Right cardiac atrium (tissue), 5 donors: ENCODE results near the gene SCN5A. TPM values are rescaled to one million over a fixed set of nuclear protein-coding genes. Genes with fewer than 3 reads are reported as not detected.

Experiments used
- ATAC-seq, 2 donors: fragments of 200-7000 bp; cut with Tn5 transposase; one replicate each; pipeline versions ENCODE4 v1.8.0 to v1.9.1; 2020; ENCODE audit warnings: moderate library complexity in 2 of 2, mild to moderate bottlenecking in 1 of 2
- DNase-seq, 3 donors: peaks; one replicate each; pipeline ENCODE4 v3.0.0-alpha.2; 2020
- H3K27ac ChIP-seq: one replicate; pipeline ENCODE4 v1.5.1; 2013; ENCODE audit warnings: mild to moderate bottlenecking, low read length, control low read depth, moderate library complexity
- H3K27me3 ChIP-seq: one replicate; pipeline ENCODE4 v1.6.1; 2013; ENCODE audit not compliant: control insufficient read depth, insufficient read depth
- H3K4me1 ChIP-seq: one replicate; pipeline ENCODE4 v1.6.1; 2013; ENCODE audit warnings: low read length; ENCODE audit not compliant: control insufficient read depth, insufficient read depth
- H3K4me3 ChIP-seq: one replicate; pipeline ENCODE4 v1.5.1; 2013; ENCODE audit warnings: low read length, control low read depth
- H3K9me3 ChIP-seq: one replicate; pipeline ENCODE4 v1.6.1; 2013; ENCODE audit warnings: low read length; ENCODE audit not compliant: control insufficient read depth
- WGBS: extraction: QIAGEN DNeasy Blood & Tissue Kit; methylation state at CpG from one replicate; pipeline ENCODE4 v1.1.7; 2013; 5-methylcytosine and 5-hydroxymethylcytosine counted together
- intact Hi-C, 4 donors: fragments of 100-400 bp; cut with DNase I; formaldehyde crosslinking; loops; one replicate each; pipeline versions ENCODE4 v1.11.0 to v1.14.0; 2022 to 2023
- polyA plus RNA-seq: library from polyadenylated mRNA; stranded (reverse); fragments of 200-250 nt; gene quantifications from one replicate; pipeline ENCODE4 v1.2.3, GENCODE V29; 2013
- total RNA-seq, 4 donors: library from RNA; stranded (reverse); fragmentation: NEBNext Ultra II Directional; extraction: Animal tissue kit (Norgen Biotek cat#: 25700); gene quantifications; one replicate each; pipeline ENCODE4 v1.2.1, GENCODE V29; 2021
- donor health status: healthy with polysubstance abuse.
- donor health status: DM: no; HTN: yes; CAD: no.
- donor health status: DM: no; HTN: no; CAD: no.
- donor health status: DM: no; HTN: yes; CAD: no; lungs with severe emphysema.
- donor health status: DM: yes; HTN: yes; CAD: no.

SCN5A gene
- total and polyA plus RNA-seq, 5 donors, result 69.0 to 202 (median 134) TPM

DNA sequence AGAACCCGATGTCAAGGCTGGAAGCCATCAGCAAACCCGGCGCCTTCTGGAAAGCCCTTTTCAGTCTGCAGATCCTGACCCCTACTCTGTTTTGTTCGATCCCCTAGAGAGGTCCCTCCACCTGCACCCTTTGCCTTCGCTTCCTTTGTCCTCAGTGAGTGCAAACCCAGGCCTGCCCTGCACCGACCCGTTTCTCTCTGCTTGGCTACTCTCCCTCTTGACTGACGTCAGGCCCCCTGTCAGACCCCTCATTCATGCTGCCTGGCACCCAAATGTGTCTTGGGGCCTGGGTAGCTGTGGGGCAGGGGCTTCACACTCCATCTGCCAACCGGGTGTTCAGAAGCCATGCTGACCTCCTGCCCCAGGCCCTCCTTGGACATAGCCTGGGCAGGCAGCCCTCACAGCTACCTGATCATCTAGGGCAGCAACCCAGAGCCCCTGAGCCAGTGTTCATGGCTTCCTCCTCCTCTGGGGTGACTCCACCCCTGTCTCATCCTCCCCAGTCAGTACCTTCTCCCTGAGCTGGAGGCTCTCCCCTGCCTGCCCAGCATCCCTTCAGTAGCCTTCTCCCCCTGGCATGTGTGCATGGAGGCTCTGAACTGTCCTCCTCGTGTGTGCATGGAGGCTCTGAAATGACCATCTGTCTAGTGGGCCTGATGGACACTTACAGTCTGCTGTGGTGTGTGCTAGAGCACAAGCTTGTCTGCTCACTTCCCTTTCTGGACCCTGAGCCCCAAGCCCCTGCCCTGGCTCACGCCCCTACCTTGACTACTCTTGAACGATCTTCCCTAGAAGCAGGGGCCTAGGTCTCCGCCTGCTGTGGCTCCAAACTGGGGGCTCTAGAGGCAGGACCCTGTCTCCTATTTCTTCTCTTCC is 83.9 kb downstream of the SCN5A start:
- no peak overlapping the region for H3K4me3 ChIP-seq
- DNase-seq, result no peak
- no peaks in the 10 kb centered on the region for H3K27me3 ChIP-seq
- H3K27ac ChIP-seq, result no peak overlapping the region
- 88% methylated on average over 13 of the region's 13 CpGs for WGBS
- intact Hi-C loops, result no loop called here
- no peak for ATAC-seq
- H3K4me1 ChIP-seq, result no peaks in the 10 kb centered on the region
- no peaks in the 10 kb centered on the region for H3K9me3 ChIP-seq

DNA sequence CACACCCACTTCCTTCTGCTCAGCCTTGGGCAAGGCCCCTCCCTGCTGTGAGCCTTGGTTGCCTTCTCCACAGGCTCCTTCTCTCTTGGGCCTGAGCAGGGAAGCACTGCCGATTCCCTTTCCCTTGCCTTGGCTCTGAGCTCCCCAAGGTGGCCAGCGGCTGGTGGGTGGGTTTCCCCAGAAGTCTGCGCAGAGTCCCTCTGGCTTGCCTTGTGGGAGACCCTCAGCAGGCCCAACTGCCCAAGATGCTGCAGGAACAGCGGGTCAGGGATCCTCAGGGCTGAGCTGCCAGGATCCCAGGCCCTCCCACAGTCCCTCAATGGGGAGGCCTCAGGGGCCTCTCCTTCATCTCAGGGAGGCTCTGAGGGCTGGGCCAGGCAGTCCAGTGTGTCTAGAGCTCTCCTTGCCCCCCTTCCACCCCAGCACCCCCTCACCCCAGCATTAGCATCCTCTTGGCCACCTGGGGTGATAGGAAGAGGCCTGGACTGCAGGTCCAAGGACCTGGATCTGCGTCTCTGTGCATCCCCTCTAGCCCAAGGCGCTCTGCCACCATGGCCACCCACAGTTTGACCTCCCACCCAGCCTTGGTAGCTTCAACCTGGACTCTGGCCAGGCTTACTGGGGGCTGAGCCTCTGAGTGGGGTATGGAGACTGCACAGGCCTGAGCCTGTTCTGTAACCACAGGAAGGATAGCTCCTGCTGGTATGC is 84.7 kb downstream of the SCN5A start:
- DNase-seq (no peak), ATAC-seq (no peak)
- Histone ChIP-seq H3K4me1 (no peaks in the 10 kb centered on the region), H3K27ac (no peak overlapping the region), H3K9me3 (no peaks in the 10 kb centered on the region), H3K4me3 (no peak overlapping the region), H3K27me3 (no peaks in the 10 kb centered on the region)
- 97% methylated on average over 6 of the region's 6 CpGs for whole genome bisulfite sequencing
- intact Hi-C loops, result no loop called here

DNA sequence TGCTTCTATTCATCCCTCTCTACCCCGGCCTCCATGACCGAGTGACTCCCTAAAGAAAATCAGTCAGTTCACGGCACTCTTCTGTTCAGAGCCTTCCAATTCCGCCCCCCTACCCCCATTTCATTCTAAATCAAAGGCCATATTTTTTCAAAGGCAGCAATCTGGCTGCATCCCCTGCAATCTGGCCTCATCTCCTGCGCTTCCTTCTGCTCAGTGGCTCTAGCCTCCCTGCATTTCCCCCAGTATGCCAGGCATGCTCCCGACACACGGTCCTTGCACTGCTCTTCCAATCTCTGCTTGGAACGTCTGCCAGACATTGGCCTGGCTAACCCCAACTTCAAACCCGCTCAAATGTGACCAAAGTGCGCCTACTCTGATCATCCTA is 85.6 kb downstream of the SCN5A start:
- Histone ChIP-seq H3K9me3 (no peaks in the 10 kb centered on the region), H3K4me1 (no peaks in the 10 kb centered on the region), H3K4me3 (no peak overlapping the region), H3K27ac (no peak overlapping the region), H3K27me3 (no peaks in the 10 kb centered on the region)
- ATAC-seq (no peak), DNase-seq (no peak)
- intact Hi-C loops, result no loop called here
- 87% methylated on average over 10 of the region's 10 CpGs for WGBS

DNA sequence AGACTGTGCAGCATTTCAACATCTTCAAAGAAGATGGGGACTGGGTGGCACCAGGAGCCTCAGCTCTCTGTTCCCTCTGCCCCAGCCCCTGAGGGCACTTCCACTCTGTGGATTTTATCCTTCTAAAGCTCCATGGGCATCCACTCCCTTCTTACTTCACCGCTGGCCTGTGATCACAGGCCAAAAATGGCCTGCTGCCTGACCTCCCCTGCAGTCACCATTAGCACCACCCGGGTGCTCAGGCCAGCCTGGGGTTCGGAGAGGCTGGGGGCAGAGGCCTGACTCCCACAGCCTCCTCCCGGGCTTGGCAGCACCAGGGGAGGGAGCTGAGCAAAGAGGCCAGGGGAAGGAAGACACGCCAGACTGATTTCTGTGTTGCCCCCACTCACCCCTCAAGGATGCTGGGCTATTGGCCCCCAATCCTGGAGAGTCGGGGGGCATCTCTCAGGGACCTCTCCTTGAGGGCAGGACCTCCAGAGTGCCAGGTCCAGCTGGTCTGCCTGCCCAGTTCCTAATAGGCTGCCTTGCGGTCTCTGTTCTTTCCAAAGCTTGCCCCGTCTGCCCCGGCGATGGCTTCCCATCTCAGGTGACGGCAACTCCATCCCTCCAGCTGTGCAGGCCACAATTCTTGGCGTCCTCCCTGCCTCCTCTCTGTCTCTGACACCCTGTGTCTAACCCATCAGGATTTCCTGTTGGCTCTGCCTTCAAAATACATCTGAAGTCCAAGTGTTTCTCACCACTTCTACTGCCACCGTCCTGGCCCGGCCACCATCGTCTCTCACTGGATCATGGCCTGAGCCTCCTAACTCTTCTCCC is 86.2 kb downstream of the SCN5A start:
- H3K9me3 ChIP-seq, result no peaks in the 10 kb centered on the region
- no peak overlapping the region for H3K4me3 ChIP-seq
- no peak for DNase-seq
- no peaks in the 10 kb centered on the region for H3K4me1 ChIP-seq
- no peaks in the 10 kb centered on the region for H3K27me3 ChIP-seq
- no peak for ATAC-seq
- WGBS, result 82% methylated on average over 15 of the region's 15 CpGs
- H3K27ac ChIP-seq, result no peak overlapping the region
- intact Hi-C loops, result no loop called here

DNA sequence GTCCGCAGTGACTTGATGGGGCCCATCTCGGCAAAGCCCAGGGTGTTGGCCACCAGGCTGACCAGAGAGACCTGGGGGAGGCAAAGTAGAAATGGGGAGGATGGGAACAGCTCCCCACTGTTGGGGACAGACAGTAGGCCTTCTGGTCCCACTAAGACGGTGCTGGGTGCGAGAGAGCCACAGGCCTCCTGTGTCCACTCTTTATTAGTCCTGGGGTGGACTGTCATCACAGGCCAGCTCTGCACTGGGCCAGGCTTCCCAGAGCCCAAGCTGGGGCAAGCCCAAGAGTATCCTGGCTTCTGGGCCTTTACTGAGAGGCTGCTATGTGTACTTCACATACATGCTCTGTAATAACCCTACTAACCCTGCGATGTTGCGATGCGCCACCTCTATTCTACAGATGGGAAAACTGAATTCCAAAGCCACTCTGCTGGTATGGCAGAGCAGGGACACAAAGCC is 87.0 kb downstream of the SCN5A start:
- DNase-seq (no peak), ATAC-seq (no peak)
- 94% methylated on average over 7 of the region's 7 CpGs for WGBS
- Histone ChIP-seq H3K27ac (no peak overlapping the region), H3K4me3 (no peak overlapping the region), H3K4me1 (no peaks in the 10 kb centered on the region), H3K9me3 (no peaks in the 10 kb centered on the region), H3K27me3 (no peaks in the 10 kb centered on the region)
- intact Hi-C loops, result no loop called here

DNA sequence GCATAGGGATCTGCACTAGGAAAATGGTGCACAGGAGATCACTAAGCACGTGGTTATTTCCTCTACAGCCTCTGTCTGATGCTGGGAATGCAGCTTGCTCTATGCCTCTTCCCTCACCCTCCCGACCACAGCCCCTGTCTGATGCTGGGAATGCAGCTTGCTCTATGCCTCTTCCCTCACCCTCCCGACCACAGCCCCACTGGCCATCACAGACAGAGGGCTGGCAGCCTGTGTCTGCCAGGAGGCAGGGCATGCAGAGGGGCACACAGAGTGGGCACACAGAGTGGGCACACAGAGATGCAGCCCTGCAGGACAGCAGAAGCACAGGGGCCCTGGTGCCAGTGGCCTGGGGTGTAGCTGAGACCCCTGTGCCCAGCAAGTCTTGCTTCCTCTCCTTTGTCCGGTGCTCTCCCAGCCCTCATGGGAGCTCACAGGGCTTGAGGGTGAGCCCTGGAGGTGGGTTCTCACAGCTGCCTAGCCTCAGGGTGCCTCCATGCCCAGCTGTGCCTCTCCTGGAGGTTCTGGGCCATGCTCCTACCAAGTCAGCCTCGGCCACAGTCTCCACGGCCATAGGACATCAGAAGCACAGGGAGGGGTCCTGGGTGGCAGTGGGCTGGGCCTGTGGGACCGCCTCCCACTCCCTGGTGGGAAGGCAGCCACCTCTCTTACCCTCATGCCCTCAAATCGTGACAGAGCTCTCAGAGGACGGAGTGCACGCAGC is 87.6 kb downstream of the SCN5A start:
- DNase-seq, result no peak
- Histone ChIP-seq H3K9me3 (no peaks in the 10 kb centered on the region), H3K27ac (no peak overlapping the region), H3K27me3 (no peaks in the 10 kb centered on the region), H3K4me1 (no peaks in the 10 kb centered on the region), H3K4me3 (no peak overlapping the region)
- 68% methylated on average over 10 of the region's 10 CpGs for WGBS
- intact Hi-C loops, result no loop called here
- peak in 1 of 2 donors; percentile 8 for ATAC-seq

DNA sequence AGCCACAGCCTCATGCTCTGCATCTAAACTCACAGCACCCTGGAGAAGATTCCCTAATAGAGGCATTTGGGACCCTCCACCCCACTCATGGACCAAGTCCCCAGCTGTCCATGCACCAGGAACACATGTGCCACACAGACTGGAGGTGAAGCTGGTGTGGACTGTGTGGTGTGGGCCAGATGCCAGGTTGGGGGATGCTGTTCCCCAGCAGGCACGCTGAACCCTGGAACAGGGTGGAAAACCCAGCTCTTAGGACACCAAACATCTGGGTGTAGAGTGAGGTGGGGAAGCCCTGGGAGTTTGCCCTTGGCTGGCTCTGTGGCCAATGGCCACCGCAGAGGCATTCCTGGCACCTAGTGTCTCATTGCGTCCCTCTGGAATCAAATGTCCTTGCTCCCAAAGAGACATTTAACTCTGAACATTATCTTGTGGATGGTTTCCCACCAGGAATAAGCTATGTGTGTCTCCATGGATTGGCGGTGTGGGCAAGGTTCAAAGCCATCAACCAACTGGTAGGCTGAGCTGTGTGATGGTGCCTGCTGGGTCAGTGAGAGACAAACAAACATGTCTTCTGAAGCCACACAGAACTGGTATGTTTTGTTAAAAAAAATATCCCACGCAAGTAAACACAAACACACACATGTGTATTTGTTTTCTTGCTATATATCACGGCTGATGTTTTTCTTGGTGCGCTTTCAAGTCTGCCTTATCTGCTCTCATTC is 88.3 kb downstream of the SCN5A start:
- no peak for DNase-seq
- intact Hi-C loops, result no loop called here

DNA sequence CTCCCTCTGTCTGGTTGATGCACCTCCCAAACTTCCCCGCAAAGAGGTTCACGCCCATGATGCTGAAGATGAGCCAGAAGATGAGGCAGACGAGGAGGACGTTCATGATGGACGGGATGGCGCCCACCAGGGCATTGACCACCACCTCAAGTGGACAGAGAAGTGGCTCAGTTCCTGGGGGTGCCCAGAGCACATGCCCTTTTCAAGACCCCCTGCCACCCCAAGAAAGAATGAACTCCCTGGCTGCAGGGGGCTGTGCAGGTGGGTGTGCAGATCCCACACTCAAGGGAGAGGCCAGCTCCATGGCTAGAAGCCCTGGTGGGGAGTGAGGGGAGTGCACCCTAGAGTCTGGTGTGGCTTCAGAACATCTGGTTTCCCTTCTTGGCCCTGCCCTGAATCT is 89.2 kb downstream of the SCN5A start:
- WGBS, result 92% methylated on average over 6 of the region's 6 CpGs
- intact Hi-C loops, result no loop called here
- H3K9me3 ChIP-seq, result no peaks in the 10 kb centered on the region
- no peak for DNase-seq
- no peaks in the 10 kb centered on the region for H3K4me1 ChIP-seq
- H3K27ac ChIP-seq, result no peak overlapping the region
- no peaks in the 10 kb centered on the region for H3K27me3 ChIP-seq
- no peak overlapping the region for H3K4me3 ChIP-seq
- no peak for ATAC-seq

More for the DNA sequence above, 88.3 kb downstream of the SCN5A start:
- Histone ChIP-seq H3K27me3 (no peaks in the 10 kb centered on the region), H3K9me3 (no peaks in the 10 kb centered on the region), H3K4me1 (no peaks in the 10 kb centered on the region), H3K27ac (no peak overlapping the region), H3K4me3 (no peak overlapping the region)
- 77% methylated on average over 7 of the region's 7 CpGs for WGBS
- ATAC-seq, result no peak

DNA sequence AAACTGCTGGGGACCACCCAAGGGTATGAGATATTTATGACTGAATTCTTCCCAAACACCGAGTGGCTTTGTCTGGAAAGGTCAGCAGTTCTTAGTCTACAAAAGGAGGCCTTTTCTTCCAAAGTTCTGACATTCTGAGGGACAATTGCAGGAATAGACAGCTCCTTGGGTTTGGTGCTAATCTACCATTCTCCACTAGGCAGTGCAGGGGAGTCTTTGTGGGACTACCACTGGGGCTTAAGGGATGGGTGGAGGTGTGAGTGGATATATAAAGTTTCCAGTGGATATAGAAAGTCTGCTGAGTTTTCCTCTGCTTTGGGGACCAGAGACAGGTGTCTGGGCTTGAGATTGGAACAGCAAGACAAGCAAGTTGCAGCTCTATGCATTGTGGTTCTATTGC is 90.6 kb downstream of the SCN5A start:
- Histone ChIP-seq H3K4me1 (no peaks in the 10 kb centered on the region), H3K9me3 (no peaks in the 10 kb centered on the region), H3K4me3 (no peak overlapping the region), H3K27me3 (no peaks in the 10 kb centered on the region), H3K27ac (no peak overlapping the region)
- ATAC-seq (no peak), DNase-seq (no peak)
- WGBS, result 58% methylated on average over 1 of the region's 1 CpG
- intact Hi-C loops, result no loop called here
